Ovary (tissue), 9 donors: ENCODE measurements around the gene FBXO46. TPM values are rescaled to one million over a fixed set of nuclear protein-coding genes. Genes with fewer than 3 reads are reported as not detected.
A peak's percentile ranks its signal among the peaks of the same experiment; 100 is the strongest.

Experiments used
- DNase-seq, 5 donors: peaks; one replicate each; pipeline ENCODE4 v3.0.0-alpha.2; 2019 to 2020
- H3K27ac ChIP-seq, 2 donors: fragments of 200-600 bp; one replicate each; pipeline versions ENCODE4 v1.5.1 to v1.8.0; 2019 to 2022
- H3K27me3 ChIP-seq: fragments of 200-600 bp; one replicate; pipeline ENCODE4 v1.8.0; 2022
- H3K36me3 ChIP-seq: fragments of 200-600 bp; sonication (generic); one replicate; pipeline ENCODE4 v1.5.1; 2019
- H3K4me1 ChIP-seq: one replicate; pipeline ENCODE4 v1.8.1; 2013; ENCODE audit warnings: mild to moderate bottlenecking, moderate library complexity; ENCODE audit not compliant: insufficient read depth
- H3K4me3 ChIP-seq: fragments of 200-600 bp; sonication (generic); one replicate; pipeline ENCODE4 v1.5.1; 2017
- H3K9me3 ChIP-seq, 2 donors: fragments of 200-600 bp in 1 of 2; sonication (generic) in 1 of 2; one replicate each; pipeline versions ENCODE4 v1.5.1 to v1.8.1; 2013 to 2019; ENCODE audit warnings: mild to moderate bottlenecking in 1 of 2, moderate library complexity in 1 of 2
- CTCF ChIP-seq, 3 donors: fragments of 450-650 bp in 2 of 3; fragments of 200-600 bp in 1 of 3; IDR thresholded peaks; one replicate each; pipeline versions ENCODE4 v1.5.1 to v1.8.0; 2016 to 2022; ENCODE audit warnings: antibody characterized with exemption in 3 of 3, mild to moderate bottlenecking in 1 of 3
- EP300 ChIP-seq: sonication (generic); formaldehyde crosslinking; IDR thresholded peaks from one replicate; pipeline ENCODE4 v1.6.1; 2017; ENCODE audit warnings: antibody characterized with exemption
- POLR2A ChIP-seq: fragments of 450-650 bp; IDR thresholded peaks from one replicate; pipeline ENCODE4 v1.6.1; 2017; ENCODE audit warnings: antibody characterized with exemption, mild to moderate bottlenecking, moderate library complexity
- WGBS, 3 donors: extraction: QIAGEN DNeasy Blood & Tissue Kit in 1 of 3; methylation state at CpG; one replicate each; pipeline versions ENCODE4 v1.1.5 to v1.1.7; 2013 to 2017; 5-methylcytosine and 5-hydroxymethylcytosine counted together
- intact Hi-C, 4 donors: fragments of 100-400 bp; cut with DNase I; formaldehyde crosslinking; loops; one replicate each; pipeline versions ENCODE4 v1.11.0 to v1.15.1; 2022 to 2023
- polyA plus RNA-seq, 2 donors: library from polyadenylated mRNA; stranded (reverse); fragments of 200-250 nt in 1 of 2; fragments of 350-450 nt in 1 of 2; fragmentation: Illumina TruSeq in 1 of 2; extraction: RNeasy Lipid Tissue Mini Kit (QIAGEN cat#74804) in 1 of 2; gene quantifications; one replicate each; pipeline ENCODE4 v1.2.3, GENCODE V29; 2013 to 2014
- total RNA-seq, 7 donors: library from RNA; depleted of rRNA in 2 of 7; stranded (reverse); fragments of >200 nt in 2 of 7; fragmentation: NEBNext Ultra II Directional in 3 of 7; extraction: Animal tissue kit (Norgen Biotek cat#: 25700) in 3 of 7; gene quantifications; one replicate each; pipeline versions ENCODE4 v1.1.0 to v1.2.4, GENCODE V29; 2016 to 2023
- donor health status: DM: no; HTN: no; CAD: no; lungs with moderate emphysema.
- donor health status: DM: no; HTN: no; CAD: no.
- donor health status: Bipolar disorder and iron deficiency.
- donor health status: DM: yes; HTN: yes; CAD: no.
- donor health status: DM: no; HTN: no; CAD: no.
- donor health status: DM: yes; HTN: yes; CAD: no.

FBXO46 gene
- total and polyA plus RNA-seq, 9 donors = 6.7 to 32.5 (median 18.4) TPM

- 4 to 6% (median 5%) methylated on average over 26 to 28 of the region's 28 CpGs for WGBS, 3 donors
- TF ChIP-seq CTCF (IDR thresholded peaks at IDR 0.05) (no peak), EP300 (no peak), POLR2A (no peak)
- no peaks in the 10 kb centered on the region for H3K36me3 ChIP-seq
- H3K9me3 ChIP-seq = no peaks in the 10 kb centered on the region
- intact Hi-C loops = no loop called here
- peaks cover 3% of the 10 kb centered on the region for H3K4me1 ChIP-seq
- H3K4me3 ChIP-seq = no peak overlapping the region
- peaks cover 7% of the 10 kb centered on the region for H3K27me3 ChIP-seq
- no peak overlapping the region for H3K27ac ChIP-seq
- no peak for DNase-seq
Observed at GRCh38 chr19:45676851-45677263, 53.8 kb downstream of the FBXO46 start.

- no peaks in the 10 kb centered on the region for H3K9me3 ChIP-seq
- H3K4me1 ChIP-seq = peaks cover 3% of the 10 kb centered on the region
- 39 to 47% (median 43%) methylated on average over 7 of the region's 7 CpGs for WGBS, 3 donors
- H3K4me3 ChIP-seq = no peak overlapping the region
- TF ChIP-seq POLR2A (no peak), CTCF (IDR thresholded peaks at IDR 0.05) (no peak), EP300 (no peak)
- H3K27ac ChIP-seq = no peak overlapping the region
- H3K36me3 ChIP-seq = no peaks in the 10 kb centered on the region
- intact Hi-C loops = no loop called here
- H3K27me3 ChIP-seq = peaks cover 7% of the 10 kb centered on the region
- DNase-seq = no peak
Observed at GRCh38 chr19:45674946-45675345, 55.8 kb downstream of the FBXO46 start.

- no peak for TF ChIP-seq CTCF (IDR thresholded peaks at IDR 0.05)
- H3K9me3 ChIP-seq = no peaks in the 10 kb centered on the region
- WGBS, 3 donors = 7 to 9% (median 9%) methylated on average over 42 of the region's 42 CpGs
- intact Hi-C loops = no loop called here
- DNase-seq = peak in 4 of 5 donors; percentile 29 to 67 (median 58)
- no peaks in the 10 kb centered on the region for H3K27me3 ChIP-seq
- no peak overlapping the region for H3K4me3 ChIP-seq
- H3K36me3 ChIP-seq = no peaks in the 10 kb centered on the region
- no peak overlapping the region for H3K27ac ChIP-seq
- no peaks in the 10 kb centered on the region for H3K4me1 ChIP-seq
Observed at GRCh38 chr19:45670670-45671453, 59.8 kb downstream of the FBXO46 start.

GRCh38 chr19:45668342-45668871 is 62.3 kb downstream of the FBXO46 start:
- no peaks in the 10 kb centered on the region for H3K9me3 ChIP-seq
- no peak for DNase-seq
- H3K27me3 ChIP-seq = no peaks in the 10 kb centered on the region
- H3K27ac ChIP-seq = no peak overlapping the region
- H3K4me3 ChIP-seq = no peak overlapping the region
- no peaks in the 10 kb centered on the region for H3K36me3 ChIP-seq
- no peaks in the 10 kb centered on the region for H3K4me1 ChIP-seq
- intact Hi-C loops = no loop called here
- no peak for TF ChIP-seq POLR2A
- no peak for TF ChIP-seq EP300
- no peak for TF ChIP-seq CTCF (IDR thresholded peaks at IDR 0.05)
- WGBS, 3 donors = 1 to 2% (median 1%) methylated on average over 19 of the region's 19 CpGs
